ENCODE results near the gene ANKMY2.

Gene ANKMY2

GRCh38 chr7:16650266-16650665 lies 4.7 kb upstream of the ANKMY2 start:
- DNase-seq (ENCODE audit: low read depth): no peak
- H3K4me3 ChIP-seq (ENCODE audit: low read depth, low read length): no peak overlapping the region
- TF ChIP-seq CTCF (IDR thresholded peaks at IDR 0.05; ENCODE audit: insufficient read depth, low read depth, low read length, missing control alignments): no peak

GRCh38 chr7:16649196-16649595 lies 3.6 kb upstream of the ANKMY2 start:
- no peak for DNase-seq (ENCODE audit: low read depth)
- no peak for TF ChIP-seq CTCF (IDR thresholded peaks at IDR 0.05; ENCODE audit: insufficient read depth, low read depth, low read length, missing control alignments)
- no peak overlapping the region for H3K4me3 ChIP-seq (ENCODE audit: low read depth, low read length)

GRCh38 chr7:16648551-16648950 lies 3.0 kb upstream of the ANKMY2 start:
- H3K4me3 ChIP-seq (ENCODE audit: low read depth, low read length): no peak overlapping the region
- TF ChIP-seq CTCF (IDR thresholded peaks at IDR 0.05; ENCODE audit: insufficient read depth, low read depth, low read length, missing control alignments): no peak

GRCh38 chr7:16647435-16647960 lies 1.9 kb upstream of the ANKMY2 start:
- DNase-seq (ENCODE audit: low read depth): no peak
- H3K4me3 ChIP-seq (ENCODE audit: low read depth, low read length): no peak overlapping the region
- no peak for TF ChIP-seq CTCF (IDR thresholded peaks at IDR 0.05; ENCODE audit: insufficient read depth, low read depth, low read length, missing control alignments)

More at GRCh38 chr7:16648551-16648950, 3.0 kb upstream of the ANKMY2 start:
- no peak for DNase-seq (ENCODE audit: low read depth)

GRCh38 chr7:16646472-16647072 lies 1.0 kb upstream of the ANKMY2 start:
- TF ChIP-seq CTCF (IDR thresholded peaks at IDR 0.05; ENCODE audit: insufficient read depth, low read depth, low read length, missing control alignments): no peak
- peak overlapping the region; percentile 89 for H3K4me3 ChIP-seq (ENCODE audit: low read depth, low read length)
- DNase-seq (ENCODE audit: low read depth): peak; percentile 4

- DNase-seq (ENCODE audit: low read depth): peak; percentile 13
- no peak for TF ChIP-seq CTCF (IDR thresholded peaks at IDR 0.05; ENCODE audit: insufficient read depth, low read depth, low read length, missing control alignments)
- H3K4me3 ChIP-seq (ENCODE audit: low read depth, low read length): peak overlapping the region; percentile 51
Observed at GRCh38 chr7:16644636-16645592, 640 bp downstream of the ANKMY2 start.
